Measurements from ENCODE around the gene IL11.

IL11 gene

DNA sequence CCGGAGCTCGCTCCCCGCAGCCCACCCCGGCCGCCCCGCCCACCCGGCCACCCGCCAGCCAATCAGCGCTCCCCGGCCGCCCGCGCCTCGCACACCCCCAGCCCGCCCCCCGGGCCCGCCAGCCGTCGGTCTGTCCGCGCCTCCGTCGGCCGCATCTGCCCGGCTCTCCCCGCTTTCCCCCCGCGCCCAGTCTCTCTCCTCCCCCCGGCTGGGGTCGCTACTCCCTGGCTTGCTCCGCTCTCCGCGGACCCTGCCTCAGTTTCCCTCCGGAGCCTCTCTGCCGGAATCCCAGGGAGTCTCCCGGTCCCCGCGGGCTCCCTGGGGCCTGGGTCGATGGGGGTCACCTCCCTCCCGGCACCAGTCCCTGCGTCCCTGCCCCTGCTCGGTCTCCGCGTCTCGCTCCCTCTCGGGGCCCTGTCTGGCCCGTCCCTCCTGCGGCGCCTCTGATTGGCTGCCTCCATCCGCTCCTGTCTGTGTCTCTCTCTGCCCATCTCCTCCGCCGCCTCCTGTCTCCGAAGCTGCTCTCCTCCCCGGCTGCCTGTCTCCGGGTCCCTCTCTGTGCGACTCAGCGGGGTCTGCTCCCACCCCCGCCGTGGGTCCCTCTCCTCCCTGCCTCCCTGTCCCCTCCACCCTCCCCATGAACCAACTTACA, 484 bp downstream of the IL11 start:
- DNase-seq, result no peak

DNA sequence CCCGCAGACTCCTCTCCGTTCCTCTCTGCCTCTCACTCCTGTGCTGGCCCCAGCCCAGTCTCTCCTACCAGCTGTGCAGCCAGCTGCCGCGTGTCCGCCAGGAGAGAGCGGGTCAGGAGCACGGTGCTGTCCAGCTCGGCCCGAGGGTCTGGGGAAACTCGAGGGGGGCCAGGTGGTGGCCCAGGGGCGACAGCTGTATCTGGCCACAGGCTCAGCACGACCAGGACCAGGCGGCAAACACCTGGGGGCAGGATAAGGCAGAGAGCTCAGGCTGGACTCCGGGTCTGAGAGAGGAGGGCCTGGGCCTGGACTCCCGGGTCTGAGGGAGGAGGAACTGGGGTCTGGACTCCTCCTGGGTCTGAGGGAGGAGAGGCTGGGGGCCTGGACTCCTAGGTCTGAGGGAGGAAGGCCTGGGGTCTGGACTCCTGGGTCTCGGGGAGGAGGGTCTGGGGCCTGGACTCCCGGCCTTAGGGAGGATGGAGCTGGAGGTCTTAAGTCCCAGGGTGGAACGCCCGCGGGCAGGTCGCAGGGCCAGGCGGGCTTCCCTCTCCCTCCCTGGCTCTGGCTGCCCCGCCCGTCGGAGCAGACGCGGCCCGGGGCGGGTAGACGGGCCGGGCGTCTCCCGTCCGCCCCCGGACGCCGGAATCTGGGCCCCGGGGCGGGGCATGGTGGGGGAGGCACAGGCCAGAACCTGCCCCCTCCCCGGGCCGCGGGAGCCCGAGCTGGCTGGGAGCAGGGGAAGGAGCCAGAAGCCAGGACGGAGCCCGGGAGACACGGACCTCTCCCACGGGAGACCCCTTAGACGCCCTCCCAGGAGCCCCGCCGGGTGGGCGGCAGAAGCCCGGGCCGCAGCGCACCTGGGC, 1.3 kb downstream of the IL11 start:
- DNase-seq, result no peak

GRCh38 chr19:55368106-55368505, 2.2 kb downstream of the IL11 start:
- no peak for DNase-seq

GRCh38 chr19:55366790-55367189, 3.5 kb downstream of the IL11 start:
- no peak for DNase-seq

- DNase-seq, result no peak
Observed at GRCh38 chr19:55365964-55366363, 4.3 kb downstream of the IL11 start.

DNA sequence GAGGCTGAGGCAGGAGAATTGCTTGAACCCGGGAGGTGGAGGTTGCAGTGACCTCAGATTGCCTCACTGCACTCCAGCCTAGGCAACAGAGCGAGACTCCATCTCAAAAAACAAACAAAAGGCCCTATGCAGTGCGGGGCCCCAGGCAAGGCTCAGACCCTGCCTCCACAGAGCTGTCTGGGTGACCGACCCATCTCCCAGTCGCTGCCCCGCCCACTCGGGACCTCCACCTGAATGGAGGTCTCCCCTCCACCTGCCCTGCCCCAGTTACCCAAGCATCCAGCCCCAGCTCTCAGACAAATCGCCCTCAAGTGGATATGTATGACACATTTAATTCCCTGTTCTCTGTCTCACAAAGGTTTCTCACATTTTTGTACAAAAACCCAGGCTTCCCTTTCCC, 5.0 kb downstream of the IL11 start:
- no peak for DNase-seq

GRCh38 chr19:55362990-55363716, 7.1 kb downstream of the IL11 start, which contains the start of gene GARIN5B:
GARIN5B (minus strand) TSS chr19:55363260; CDS start chr19:55363066, 194 bp downstream.
- no peak for DNase-seq

DNA sequence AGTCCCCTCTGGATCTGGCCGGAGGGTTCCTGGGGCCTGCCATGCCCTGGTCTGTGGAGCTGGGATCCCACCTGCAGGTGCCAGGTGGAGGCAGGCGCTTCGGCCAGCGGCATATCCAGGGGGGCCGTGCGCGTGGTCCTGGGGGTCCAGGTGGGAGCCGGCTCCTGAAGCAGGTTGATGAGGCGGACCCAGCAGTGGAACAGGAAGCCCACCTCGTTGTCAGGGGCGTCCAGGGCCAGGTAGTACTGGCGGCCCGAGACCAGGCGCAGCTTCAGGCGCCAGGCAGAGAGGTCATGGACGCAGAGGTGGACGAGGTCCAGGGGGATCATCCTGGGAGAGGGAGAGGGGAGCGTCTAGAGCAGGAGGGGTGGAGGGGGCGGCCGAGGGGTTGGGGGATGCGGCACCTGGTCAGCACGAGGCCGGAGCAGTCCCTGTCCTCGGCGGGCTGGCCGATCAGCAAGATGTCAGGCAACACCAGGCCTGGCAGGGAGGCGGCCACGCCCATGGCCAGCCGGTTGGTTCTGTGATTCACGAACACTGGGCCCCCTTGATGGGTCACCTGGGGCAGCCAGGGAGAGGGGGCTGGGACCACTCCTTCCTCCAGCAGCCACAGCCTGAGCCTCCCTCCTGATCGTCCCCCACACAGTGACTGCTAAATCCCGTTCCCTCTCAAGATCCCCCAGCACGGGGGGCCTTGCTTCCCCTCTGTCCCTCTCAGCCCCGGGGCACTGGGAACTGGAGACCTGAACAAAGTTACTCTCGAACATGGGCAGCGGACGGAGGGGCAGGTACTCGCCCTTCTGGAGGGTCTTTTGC, 7.9 kb downstream of the IL11 start:
- no peak for DNase-seq

GRCh38 chr19:55360902-55361301, 9.4 kb downstream of the IL11 start:
- no peak for DNase-seq

DNA sequence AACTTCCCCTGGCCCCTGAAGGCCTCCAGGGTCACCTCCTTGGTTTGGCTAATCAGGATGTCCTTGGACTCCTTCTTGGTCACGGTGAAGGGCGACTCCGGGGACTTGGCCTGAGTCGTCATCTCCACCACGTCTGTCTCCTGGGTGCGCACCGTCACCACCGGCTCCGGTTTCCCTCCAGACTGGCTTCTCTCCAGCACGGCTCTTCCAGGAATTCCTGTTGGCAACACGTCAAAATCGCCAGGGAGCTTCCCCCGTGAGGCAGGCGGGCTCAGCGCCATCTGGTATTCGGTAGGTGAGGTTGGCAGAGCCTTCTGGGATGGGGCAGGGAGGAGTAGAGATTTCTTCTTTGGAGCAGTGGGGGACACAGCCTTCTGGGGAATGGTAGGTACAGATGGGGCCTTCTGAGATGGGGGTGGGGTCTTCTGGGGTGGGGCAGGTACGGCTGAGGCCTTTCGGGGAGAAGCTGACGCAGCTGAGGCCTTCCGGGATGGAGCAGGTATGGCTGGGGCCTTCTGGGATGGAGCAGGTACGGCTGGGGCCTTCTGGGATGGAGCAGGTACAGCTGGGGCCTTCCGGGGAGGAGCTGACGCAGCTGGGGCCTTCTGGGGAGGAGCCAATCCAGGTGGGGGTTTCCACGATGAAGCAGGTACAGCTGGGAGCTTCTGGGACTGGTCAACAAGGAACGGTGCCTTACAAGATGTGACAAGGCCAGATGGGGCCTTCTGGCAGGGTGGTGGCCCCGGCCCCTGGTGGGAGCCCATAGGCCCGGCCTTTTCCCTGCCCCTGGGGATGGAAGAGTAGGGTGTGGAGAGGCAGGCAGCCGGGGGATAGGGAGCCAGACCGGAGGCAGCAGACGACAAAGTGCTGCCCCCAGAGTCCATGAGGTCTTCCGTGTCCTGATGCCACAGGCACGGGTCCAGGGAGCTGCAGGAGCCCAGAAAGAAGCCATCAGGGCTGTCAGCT, 11.0 kb downstream of the IL11 start:
- no peak for DNase-seq

DNA sequence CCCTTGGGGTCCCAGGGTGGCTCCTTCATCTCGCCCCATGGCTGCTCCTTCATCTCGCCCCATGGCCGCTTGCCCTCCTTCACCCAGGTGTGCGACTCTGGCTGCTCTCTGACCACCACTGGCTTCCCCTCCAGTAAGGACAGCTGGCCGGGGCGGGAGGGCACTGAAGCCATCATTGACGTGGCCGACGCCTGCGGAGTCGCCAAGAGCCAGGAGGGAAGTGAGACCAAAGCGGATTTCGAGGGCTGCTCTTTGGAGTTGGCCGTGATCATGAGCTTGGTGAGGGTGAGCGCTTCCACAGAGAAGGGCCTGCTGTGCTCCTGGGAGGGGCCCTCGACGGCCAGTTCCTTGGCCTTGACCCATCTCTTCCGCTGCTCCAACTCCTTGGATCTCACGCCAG, 11.8 kb downstream of the IL11 start:
- no peak for DNase-seq

GRCh38 chr19:55355213-55355821, 14.9 kb downstream of the IL11 start:
- DNase-seq, result no peak

DNA sequence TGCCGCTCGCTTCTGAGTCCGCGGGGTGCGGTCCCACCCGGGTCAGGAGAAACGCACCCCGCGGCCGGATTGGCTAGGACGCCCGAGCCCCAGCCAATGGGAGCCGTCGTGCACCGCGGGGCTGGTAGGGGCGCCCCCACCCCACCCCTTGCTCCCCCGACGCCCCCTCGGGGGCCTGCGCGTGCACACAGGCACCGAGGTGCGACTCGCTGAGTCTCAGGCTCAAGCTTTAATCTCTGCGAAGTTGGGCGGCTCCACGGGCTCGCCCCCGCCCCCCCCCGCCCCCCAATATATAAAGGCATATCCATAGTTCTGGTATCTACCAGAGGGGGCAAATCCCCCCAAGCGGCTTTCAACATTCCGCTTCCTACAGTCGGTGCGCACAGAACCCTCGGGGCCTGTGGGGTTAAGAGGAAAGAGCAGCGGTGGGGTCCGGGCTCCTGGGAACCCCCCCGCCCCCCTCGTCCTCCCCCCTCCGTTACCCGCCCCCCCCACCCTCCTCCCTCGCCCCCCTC, 15.5 kb downstream of the IL11 start, which contains the start of gene COX6B2:
COX6B2 (minus strand) TSS at position 22 of the 515 bp plus-strand sequence. CDS start 198 bp downstream, outside the sequence.
- no peak for DNase-seq

DNA sequence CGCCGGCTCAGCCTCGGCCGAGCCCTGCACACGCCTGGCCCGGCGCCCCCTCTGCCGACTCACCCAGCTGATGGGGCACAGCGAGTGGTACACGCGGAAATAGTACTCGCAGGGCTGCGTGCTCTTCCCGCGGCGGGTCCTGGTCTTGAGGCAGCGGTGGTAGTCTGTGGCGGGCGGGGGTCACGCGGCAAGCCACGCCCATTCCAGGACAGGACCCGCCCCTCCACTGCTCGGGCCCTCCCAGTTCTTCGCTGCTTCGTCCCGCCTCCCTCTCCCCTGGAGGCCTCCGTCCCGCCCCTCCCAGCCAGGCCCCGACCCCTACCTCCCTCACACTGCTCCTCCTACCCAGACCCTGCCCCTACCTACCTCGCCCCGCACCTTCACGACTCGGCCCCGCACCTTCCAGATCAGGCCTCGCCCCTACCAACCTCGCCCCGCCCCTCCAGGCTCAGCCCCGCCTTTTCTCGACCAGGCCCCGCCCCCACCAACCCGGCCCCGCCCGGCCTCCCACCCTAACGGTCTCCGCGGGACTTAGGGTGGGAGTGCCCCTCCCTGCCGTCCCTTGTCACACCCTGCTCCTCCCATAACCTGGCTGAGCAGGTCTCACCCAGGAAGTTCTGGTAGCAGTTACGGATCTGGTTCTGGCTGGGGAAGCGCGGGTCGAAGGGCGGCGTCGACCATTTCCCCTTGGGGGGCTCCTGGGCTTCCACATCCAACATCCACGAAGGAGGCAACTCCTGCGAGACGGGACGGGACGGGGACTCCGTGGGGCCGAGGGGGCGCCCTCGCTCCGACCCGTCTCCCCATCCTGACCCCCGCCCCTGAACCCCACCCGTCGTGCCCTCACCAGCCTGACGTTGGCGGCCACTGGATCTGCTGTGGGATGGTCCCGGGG, 16.2 kb downstream of the IL11 start:
- DNase-seq, result peak; percentile 55 to 61

DNA sequence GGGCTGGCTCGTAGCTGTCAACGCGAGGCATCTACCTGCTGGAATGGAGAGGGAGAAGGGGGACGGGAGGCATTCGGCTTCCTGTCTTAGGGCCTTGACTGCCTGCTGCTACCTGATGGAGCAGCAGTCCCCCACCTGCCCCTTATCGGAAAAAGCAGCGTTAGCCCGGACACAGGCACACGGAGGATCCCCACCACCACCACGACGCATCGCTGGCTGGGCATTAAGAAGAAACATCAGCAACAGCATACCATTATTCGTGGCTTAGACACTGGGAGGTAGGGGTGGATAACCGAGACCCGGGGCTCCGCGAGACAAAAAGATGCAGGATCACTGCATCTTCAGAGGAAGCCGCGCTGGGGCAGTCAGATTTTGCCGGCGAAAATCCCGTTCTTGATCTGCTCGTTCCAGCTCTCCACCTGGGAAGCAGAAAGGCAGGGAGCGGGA, 16.9 kb downstream of the IL11 start:
- no peak for DNase-seq

DNA sequence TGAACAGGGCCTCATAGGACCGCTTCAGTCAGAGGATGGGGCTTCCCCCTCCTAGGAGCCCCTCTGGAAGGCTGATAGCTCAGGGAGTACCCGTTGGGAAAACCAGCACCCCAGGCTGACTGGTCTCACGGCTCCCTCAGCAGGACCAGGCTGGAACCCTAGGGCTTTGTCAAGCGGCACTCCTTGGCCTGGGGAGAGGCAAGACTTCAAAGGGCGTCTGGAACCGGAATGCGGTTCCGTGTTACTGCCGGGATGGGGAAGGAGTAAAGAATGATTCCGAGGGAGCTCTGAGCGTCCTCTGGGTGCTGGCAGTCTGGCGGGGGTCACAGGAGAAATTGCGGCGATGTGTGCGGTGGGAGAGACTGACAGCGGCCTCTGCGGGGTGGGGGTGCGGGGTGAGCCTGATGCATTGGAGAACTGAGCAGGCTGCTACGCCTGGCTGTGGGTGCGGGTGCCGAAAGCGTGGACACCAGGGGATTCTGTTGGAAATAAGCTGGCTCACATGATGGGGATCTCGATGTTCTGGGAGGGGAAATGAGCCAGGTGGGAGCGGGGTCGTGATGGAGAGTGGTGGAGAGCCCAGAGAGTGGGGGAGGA, 17.6 kb downstream of the IL11 start:
- DNase-seq, result no peak

DNA sequence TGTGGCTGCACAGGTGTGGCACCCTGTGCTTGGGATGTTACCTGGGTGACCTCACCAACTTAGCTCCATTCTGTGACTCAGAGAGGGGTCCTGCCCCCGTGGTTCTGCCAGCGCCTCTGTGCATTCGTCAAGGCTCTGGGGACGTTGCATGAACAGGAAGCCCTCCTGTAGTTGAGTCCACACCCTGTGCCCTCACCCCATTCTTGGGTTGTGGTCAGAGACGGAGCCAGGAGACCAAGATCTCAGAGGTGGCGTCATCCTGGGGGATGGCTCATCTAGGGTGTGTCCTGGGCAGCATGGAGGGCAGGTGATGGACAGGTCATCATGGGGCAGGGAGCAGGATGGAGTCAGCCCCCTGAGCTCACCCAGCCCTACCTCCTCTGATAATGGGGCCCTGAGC, 18.2 kb downstream of the IL11 start:
- DNase-seq, result no peak

GRCh38 chr19:55350620-55351315, 19.5 kb downstream of the IL11 start:
- no peak for DNase-seq
